Caco-2 (cell line): ENCODE measurements around the gene ZNF582. TPM values are rescaled to one million over a fixed set of nuclear protein-coding genes. Genes with fewer than 3 reads are reported as not detected.

ENCODE experiments used
- Bru-seq: library from RNA; stranded (reverse); fragments of 400-500 nt; gene quantifications from one replicate; lab custom pipeline; 2021; lab: Mats Ljungman, UMichigan
- BruChase-seq, 2 experiments: library from RNA; stranded (reverse); fragments of 400-500 nt; gene quantifications; one replicate each; lab custom pipeline; 2021; lab: Mats Ljungman, UMichigan
- BruUV-seq: library from RNA; stranded (reverse); fragments of 400-500 nt; replicated peaks from 2 replicates; lab custom pipeline; 2021; lab: Mats Ljungman, UMichigan
- CTCF ChIA-PET: fragments of 300-600 bp; sonication (Branson Sonifier 250); formaldehyde crosslinking; loops from one replicate; lab custom pipeline; 2022; ENCODE audit warnings: antibody characterized with exemption; lab: Charles Lee
- POLR2A ChIA-PET: fragments of 300-600 bp; sonication (Branson Sonifier 250); formaldehyde crosslinking; loops from one replicate; lab custom pipeline; 2022; ENCODE audit warnings: antibody characterized with exemption; lab: Charles Lee
- DNase-seq, 2 experiments: peaks; one replicate each; pipeline versions ENCODE4 v3.0.0 to v3.0.0-alpha.2; 2020 to 2022
- H3K27me3 ChIP-seq: replicated peaks from 2 replicates; pipeline ENCODE4 v1.6.0; 2011; ENCODE audit warnings: low read length; ENCODE audit not compliant: control insufficient read depth, insufficient read depth
- H3K36me3 ChIP-seq: 2 replicates; pipeline ENCODE4 v1.5.1; 2011; ENCODE audit warnings: low read length; ENCODE audit not compliant: control insufficient read depth, insufficient read depth
- H3K4me1 ChIP-seq: fragments of 250-450 bp; sonication (Bioruptor Pico); 2 replicates; pipeline ENCODE4 v1.5.1; 2020; ENCODE audit warnings: mild to moderate bottlenecking
- H3K4me3 ChIP-seq: 2 replicates; pipeline ENCODE4 v1.5.1; 2011; ENCODE audit warnings: low read depth, mild to moderate bottlenecking, control low read depth, low read length
- H3K9me3 ChIP-seq: fragments of 250-450 bp; sonication (Bioruptor Pico); 2 replicates; pipeline ENCODE4 v1.5.1; 2020; ENCODE audit warnings: mild to moderate bottlenecking, moderate library complexity
- H3K27ac Mint-ChIP-seq: one replicate; pipeline ENCODE4 v1.8.0; 2022; ENCODE audit warnings: mixed read lengths; ENCODE audit not compliant: unreplicated experiment
- H3K27me3 Mint-ChIP-seq: one replicate; pipeline ENCODE4 v1.8.0; 2022; ENCODE audit warnings: mixed read lengths; ENCODE audit not compliant: insufficient read depth, unreplicated experiment
- H3K36me3 Mint-ChIP-seq: one replicate; pipeline ENCODE4 v1.8.0; 2022; ENCODE audit warnings: mild to moderate bottlenecking, mixed read lengths; ENCODE audit not compliant: insufficient read depth, unreplicated experiment
- H3K4me1 Mint-ChIP-seq: one replicate; pipeline ENCODE4 v1.8.0; 2022; ENCODE audit warnings: low read depth, mixed read lengths; ENCODE audit not compliant: unreplicated experiment
- H3K4me3 Mint-ChIP-seq: one replicate; pipeline ENCODE4 v1.8.0; 2022; ENCODE audit warnings: mild to moderate bottlenecking, moderate library complexity, mixed read lengths; ENCODE audit not compliant: unreplicated experiment
- H3K9me3 Mint-ChIP-seq: one replicate; pipeline ENCODE4 v1.8.0; 2022; ENCODE audit warnings: mixed read lengths; ENCODE audit not compliant: unreplicated experiment
- CTCF ChIP-seq, 2 experiments: fragments of 200-600 bp in 1 of 2; IDR thresholded peaks; 1 replicate in 1 of 2; 2 replicates in 1 of 2; pipeline versions ENCODE4 v1.5.1 to v1.8.0; 2011 to 2022; ENCODE audit warnings: antibody characterized with exemption in 1 of 2, control low read depth in 1 of 2, inconsistent platforms in 1 of 2, low read depth in 1 of 2, low read length in 1 of 2, mild to moderate bottlenecking in 1 of 2, moderate library complexity in 1 of 2; ENCODE audit not compliant: insufficient read depth in 1 of 2, severe bottlenecking in 1 of 2, unreplicated experiment in 1 of 2
- intact Hi-C: fragments of 100-400 bp; cut with micrococcal nuclease; formaldehyde crosslinking; loops from one replicate; pipeline ENCODE4 v1.10.0; 2022; ENCODE audit not compliant: unreplicated experiment
- long read RNA-seq: library from polyadenylated mRNA; stranded (forward); transcript quantifications from one replicate; pipeline ENCODE4 v2.0.0, GENCODE V29; 2022
- total RNA-seq: library from RNA; stranded (reverse); gene quantifications from 2 replicates; pipeline ENCODE4 v1.2.3, GENCODE V29; 2022

Gene ZNF582
- total RNA-seq (not detected in 2 replicates), Bru-seq, nascent RNA (percentile 7 among the genes with signal in this experiment), BruChase-seq, experiment 1, labeled RNA remaining after a 2-hour chase (not detected), BruChase-seq, experiment 2, labeled RNA remaining after a 6-hour chase (percentile 12 among the genes with signal in this experiment)
- long read RNA-seq, partial matches to known transcripts = 0 of 1 reads
- long read RNA-seq, other reads (novel, unspliced or antisense) = 0 of 1 reads

- no peak within 1 kb of the TSS for H3K27ac Mint-ChIP-seq
- intact Hi-C loops = no loop called here
- H3K27me3 ChIP-seq = no peaks in the 10 kb centered on the region
- DNase-seq = no peak
- no TSS peak for BruUV-seq
- no peaks in the 10 kb centered on the region for H3K27me3 Mint-ChIP-seq
- H3K9me3 Mint-ChIP-seq = peaks cover 78% of the 10 kb centered on the region
- no peaks in the 10 kb centered on the region for H3K36me3 Mint-ChIP-seq
- no peaks in the 10 kb centered on the region for H3K4me1 ChIP-seq
- H3K4me3 ChIP-seq = no peak within 1 kb of the TSS
- no peak for TF ChIP-seq CTCF (IDR thresholded peaks at IDR 0.05; ENCODE audit: insufficient read depth in 1 of 2, low read depth in 1 of 2, low read length in 1 of 2, severe bottlenecking in 1 of 2, unreplicated experiment in 1 of 2)
- H3K36me3 ChIP-seq = no peaks in the 10 kb centered on the region
- H3K4me3 Mint-ChIP-seq = peak within 1 kb of the TSS; percentile 65
- ChIA-PET POLR2A (no interaction called here), CTCF (no interaction called here)
- no peaks in the 10 kb centered on the region for H3K4me1 Mint-ChIP-seq
- H3K9me3 ChIP-seq = no peaks in the 10 kb centered on the region; the same call in 1 of the 2 replicates
Observed at GRCh38 chr19:56393119-56394012, at the start of gene ZNF582. Gene ZNF582, minus strand, starts transcription at chr19:56393534. Its CDS starts 1,782 bp downstream, at chr19:56391752.

DNA sequence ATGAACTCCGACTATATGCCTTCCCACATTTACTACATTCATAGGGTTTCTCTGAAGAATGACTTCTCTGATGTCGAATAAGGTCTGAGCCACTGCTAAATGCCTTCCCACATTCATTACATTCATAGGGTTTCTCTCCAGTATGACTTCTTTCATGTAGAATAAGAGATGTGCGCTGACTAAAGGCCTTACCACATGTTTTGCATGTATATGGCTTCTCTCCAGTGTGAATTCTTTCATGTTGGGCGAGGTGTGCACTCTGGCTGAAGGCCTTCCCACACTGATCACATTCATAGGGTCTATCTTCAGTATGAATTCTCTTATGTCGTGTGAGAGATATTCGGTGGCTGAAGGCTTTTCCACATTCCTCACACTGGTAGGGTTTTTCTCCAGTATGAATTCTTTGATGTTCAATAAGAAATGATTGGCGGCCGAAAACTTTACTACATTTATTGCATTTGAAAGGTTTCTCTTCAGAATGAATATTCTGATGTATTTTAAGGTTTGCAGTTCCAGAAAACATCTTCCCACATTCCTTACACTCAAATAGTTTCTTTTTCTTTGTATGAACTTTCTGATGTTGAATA lies 48.0 kb upstream of the ZNF582 start:
- no peak for DNase-seq
- peaks cover 41% of the 10 kb centered on the region for H3K9me3 ChIP-seq
- H3K4me1 Mint-ChIP-seq = no peaks in the 10 kb centered on the region
- POLR2A ChIA-PET = no interaction called here
- no peak overlapping the region for H3K4me3 ChIP-seq
- H3K27me3 Mint-ChIP-seq = no peaks in the 10 kb centered on the region
- TF ChIP-seq CTCF (IDR thresholded peaks at IDR 0.05; ENCODE audit: insufficient read depth in 1 of 2, low read depth in 1 of 2, low read length in 1 of 2, severe bottlenecking in 1 of 2, unreplicated experiment in 1 of 2) = no peak
- H3K27ac Mint-ChIP-seq = no peak overlapping the region
- H3K27me3 ChIP-seq = no peaks in the 10 kb centered on the region
- BruUV-seq = no TSS peak
- intact Hi-C loops = no loop called here
- H3K9me3 Mint-ChIP-seq = peaks cover 67% of the 10 kb centered on the region
- CTCF ChIA-PET = no interaction called here
- H3K36me3 Mint-ChIP-seq = no peaks in the 10 kb centered on the region
- no peaks in the 10 kb centered on the region for H3K36me3 ChIP-seq
- H3K4me3 Mint-ChIP-seq = no peak overlapping the region
- H3K4me1 ChIP-seq = no peaks in the 10 kb centered on the region

DNA sequence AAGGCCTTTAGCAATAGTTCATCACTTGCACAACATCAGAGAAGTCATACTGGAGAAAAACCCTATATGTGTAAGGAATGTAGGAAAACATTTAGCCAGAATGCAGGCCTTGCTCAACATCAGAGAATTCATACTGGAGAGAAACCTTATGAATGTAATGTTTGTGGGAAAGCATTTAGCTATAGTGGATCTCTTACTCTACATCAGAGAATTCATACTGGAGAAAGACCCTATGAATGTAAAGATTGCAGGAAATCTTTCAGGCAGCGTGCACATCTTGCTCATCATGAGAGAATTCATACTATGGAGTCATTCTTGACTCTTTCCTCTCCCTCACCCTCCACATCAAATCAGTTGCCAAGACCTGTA lies 30.6 kb upstream of the ZNF582 start:
- Mint-ChIP-seq H3K4me3 (no peak overlapping the region), H3K36me3 (no peaks in the 10 kb centered on the region), H3K9me3 (peaks cover 83% of the 10 kb centered on the region), H3K27me3 (no peaks in the 10 kb centered on the region), H3K4me1 (no peaks in the 10 kb centered on the region), H3K27ac (no peak overlapping the region)
- POLR2A ChIA-PET = no interaction called here
- DNase-seq = no peak
- no peak overlapping the region for H3K4me3 ChIP-seq
- no TSS peak for BruUV-seq
- CTCF ChIA-PET = no interaction called here
- no peaks in the 10 kb centered on the region for H3K36me3 ChIP-seq
- H3K4me1 ChIP-seq = no peaks in the 10 kb centered on the region
- peaks cover 76% of the 10 kb centered on the region for H3K9me3 ChIP-seq
- no peaks in the 10 kb centered on the region for H3K27me3 ChIP-seq
- TF ChIP-seq CTCF (IDR thresholded peaks at IDR 0.05; ENCODE audit: insufficient read depth in 1 of 2, low read depth in 1 of 2, low read length in 1 of 2, severe bottlenecking in 1 of 2, unreplicated experiment in 1 of 2) = no peak
- intact Hi-C loops = no loop called here
